ENCODE data around the gene TMEM169.

- no peak for TF ChIP-seq POLR2A (IDR thresholded peaks at IDR 0.05)
- TF ChIP-seq, protein P1, sequence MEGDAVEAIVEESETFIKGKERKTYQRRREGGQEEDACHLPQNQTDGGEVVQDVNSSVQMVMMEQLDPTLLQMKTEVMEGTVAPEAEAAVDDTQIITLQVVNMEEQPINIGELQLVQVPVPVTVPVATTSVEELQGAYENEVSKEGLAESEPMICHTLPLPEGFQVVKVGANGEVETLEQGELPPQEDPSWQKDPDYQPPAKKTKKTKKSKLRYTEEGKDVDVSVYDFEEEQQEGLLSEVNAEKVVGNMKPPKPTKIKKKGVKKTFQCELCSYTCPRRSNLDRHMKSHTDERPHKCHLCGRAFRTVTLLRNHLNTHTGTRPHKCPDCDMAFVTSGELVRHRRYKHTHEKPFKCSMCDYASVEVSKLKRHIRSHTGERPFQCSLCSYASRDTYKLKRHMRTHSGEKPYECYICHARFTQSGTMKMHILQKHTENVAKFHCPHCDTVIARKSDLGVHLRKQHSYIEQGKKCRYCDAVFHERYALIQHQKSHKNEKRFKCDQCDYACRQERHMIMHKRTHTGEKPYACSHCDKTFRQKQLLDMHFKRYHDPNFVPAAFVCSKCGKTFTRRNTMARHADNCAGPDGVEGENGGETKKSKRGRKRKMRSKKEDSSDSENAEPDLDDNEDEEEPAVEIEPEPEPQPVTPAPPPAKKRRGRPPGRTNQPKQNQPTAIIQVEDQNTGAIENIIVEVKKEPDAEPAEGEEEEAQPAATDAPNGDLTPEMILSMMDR (IDR thresholded peaks at IDR 0.05) = peak; percentile 79 to 92 (median 84)
These were observed 47.7 kb upstream of the TMEM169 start for GRCh38 chr2:216034065-216034464.

All from esophagus squamous epithelium (tissue), 4 donors.